H9 (cell line): ENCODE data around the gene HMGXB4. TPM values are rescaled to one million over a fixed set of nuclear protein-coding genes. Genes with fewer than 3 reads are reported as not detected.

ENCODE experiments used
- DNase-seq: peaks from one replicate; pipeline ENCODE4 v3.0.0-alpha.2; 2017
- H2AFZ ChIP-seq: one replicate; pipeline ENCODE4 v1.6.1; 2013; ENCODE audit warnings: mild to moderate bottlenecking, low read length, control low read depth, moderate library complexity
- H2AK5ac ChIP-seq: 2 replicates; pipeline ENCODE4 v1.6.1; 2013; ENCODE audit warnings: low read length, control low read depth, mixed read lengths; ENCODE audit not compliant: insufficient read length
- H2BK120ac ChIP-seq: one replicate; pipeline ENCODE4 v1.6.1; 2013; ENCODE audit warnings: low read depth, mild to moderate bottlenecking, low read length, control low read depth, inconsistent platforms; ENCODE audit not compliant: poor library complexity, severe bottlenecking
- H2BK12ac ChIP-seq: 2 replicates; pipeline ENCODE4 v1.6.1; 2013; ENCODE audit warnings: low read length, control low read depth, mixed read lengths, low read depth; ENCODE audit not compliant: insufficient read length
- H2BK15ac ChIP-seq: 2 replicates; pipeline ENCODE4 v1.6.1; 2013; ENCODE audit warnings: low read depth, low read length, control low read depth
- H2BK20ac ChIP-seq: one replicate; pipeline ENCODE4 v1.6.1; 2013; ENCODE audit warnings: low read depth, mild to moderate bottlenecking, low read length, control low read depth, inconsistent platforms; ENCODE audit not compliant: poor library complexity, severe bottlenecking
- H2BK5ac ChIP-seq: 2 replicates; pipeline ENCODE4 v1.6.1; 2013; ENCODE audit warnings: low read length, control low read depth, mixed read lengths; ENCODE audit not compliant: insufficient read length
- H3K14ac ChIP-seq: 2 replicates; pipeline ENCODE4 v1.6.1; 2013; ENCODE audit warnings: low read length, control low read depth; ENCODE audit not compliant: insufficient read depth
- H3K18ac ChIP-seq: 2 replicates; pipeline ENCODE4 v1.6.1; 2013; ENCODE audit warnings: low read depth, mild to moderate bottlenecking, mixed read lengths, low read length, control low read depth; ENCODE audit not compliant: insufficient read length
- H3K23ac ChIP-seq: 2 replicates; pipeline ENCODE4 v1.6.1; 2013; ENCODE audit warnings: low read length, control low read depth, mixed read lengths, low read depth; ENCODE audit not compliant: insufficient read length
- H3K23me2 ChIP-seq: 2 replicates; pipeline ENCODE4 v1.6.1; 2013; ENCODE audit warnings: low read depth, mild to moderate bottlenecking, mixed read lengths, low read length, control low read depth; ENCODE audit not compliant: insufficient read length, poor library complexity, severe bottlenecking
- H3K27ac ChIP-seq: 2 replicates; pipeline ENCODE4 v1.5.1; 2013; ENCODE audit warnings: low read length, control low read depth, mixed read lengths, low read depth; ENCODE audit not compliant: insufficient read length
- H3K27me3 ChIP-seq: 2 replicates; pipeline ENCODE4 v1.6.1; 2013; ENCODE audit warnings: low read length, control low read depth, inconsistent platforms; ENCODE audit not compliant: insufficient read depth
- H3K4ac ChIP-seq: 2 replicates; pipeline ENCODE4 v1.6.1; 2013; ENCODE audit warnings: low read depth, mild to moderate bottlenecking, control low read depth, inconsistent platforms, low read length, moderate library complexity
- H3K4me1 ChIP-seq: 2 replicates; pipeline ENCODE4 v1.6.1; 2013; ENCODE audit warnings: low read length, control low read depth, inconsistent platforms; ENCODE audit not compliant: insufficient read depth
- H3K4me2 ChIP-seq: 2 replicates; pipeline ENCODE4 v1.6.1; 2013; ENCODE audit warnings: low read length, control low read depth, mixed read lengths; ENCODE audit not compliant: insufficient read length, insufficient read depth
- H3K56ac ChIP-seq: 2 replicates; pipeline ENCODE4 v1.6.1; 2013; ENCODE audit warnings: low read depth, mild to moderate bottlenecking, mixed read lengths, low read length, control low read depth; ENCODE audit not compliant: insufficient read length
- H3K79me1 ChIP-seq: 2 replicates; pipeline ENCODE4 v1.6.1; 2013; ENCODE audit warnings: low read depth, mild to moderate bottlenecking, moderate library complexity, low read length, control low read depth, inconsistent platforms; ENCODE audit not compliant: insufficient read depth, poor library complexity, severe bottlenecking
- H3K79me2 ChIP-seq: 2 replicates; pipeline ENCODE4 v1.6.1; 2013; ENCODE audit warnings: low read length, control low read depth, inconsistent platforms; ENCODE audit not compliant: insufficient read depth
- H3K9ac ChIP-seq: 2 replicates; pipeline ENCODE4 v1.6.1; 2013; ENCODE audit warnings: low read length, control low read depth, mixed read lengths; ENCODE audit not compliant: insufficient read length; ENCODE audit errors: extremely low read depth
- H3K9me3 ChIP-seq: one replicate; pipeline ENCODE4 v1.6.1; 2013; ENCODE audit warnings: low read depth, low read length, inconsistent platforms; ENCODE audit not compliant: control insufficient read depth
- H3T11ph ChIP-seq: one replicate; pipeline ENCODE4 v1.6.1; 2013; ENCODE audit warnings: mild to moderate bottlenecking, low read length, control low read depth, inconsistent platforms
- H4K20me1 ChIP-seq: one replicate; pipeline ENCODE4 v1.6.1; 2013; ENCODE audit not compliant: control insufficient read depth, insufficient read length, insufficient read depth
- H4K5ac ChIP-seq: 2 replicates; pipeline ENCODE4 v1.6.1; 2013; ENCODE audit warnings: low read depth, mild to moderate bottlenecking, mixed read lengths, low read length, control low read depth; ENCODE audit not compliant: insufficient read length
- H4K8ac ChIP-seq: replicated peaks from 2 replicates; pipeline ENCODE4 v1.6.1; 2013; ENCODE audit warnings: low read length, control low read depth, mixed read lengths, low read depth; ENCODE audit not compliant: insufficient read length
- H4K91ac ChIP-seq: 2 replicates; pipeline ENCODE4 v1.6.1; 2013; ENCODE audit warnings: low read depth, mild to moderate bottlenecking, moderate library complexity, mixed read lengths, low read length, control low read depth; ENCODE audit not compliant: insufficient read length
- H3K27ac Mint-ChIP-seq, 3 experiments: 2 replicates in 2 of 3; 3 replicates in 1 of 3; pipeline ENCODE4 v1.8.0; 2020 to 2021; ENCODE audit warnings: mixed read lengths in 3 of 3, mild to moderate bottlenecking in 1 of 3, moderate library complexity in 1 of 3
- H3K27me3 Mint-ChIP-seq: 2 replicates; pipeline ENCODE4 v1.8.0; 2021; ENCODE audit warnings: low read depth, mild to moderate bottlenecking, moderate library complexity, mixed read lengths
- H3K36me3 Mint-ChIP-seq, 3 experiments: 2 replicates in 2 of 3; 3 replicates in 1 of 3; pipeline ENCODE4 v1.8.0; 2020 to 2021; ENCODE audit warnings: low read depth in 3 of 3, mixed read lengths in 3 of 3; ENCODE audit not compliant: insufficient read depth in 1 of 3
- H3K4me1 Mint-ChIP-seq, 2 experiments: 2 replicates each; pipeline ENCODE4 v1.8.0; 2020; ENCODE audit warnings: mixed read lengths in 2 of 2
- H3K4me3 Mint-ChIP-seq, 2 experiments: 2 replicates in 1 of 2; 3 replicates in 1 of 2; pipeline ENCODE4 v1.8.0; 2020 to 2021; ENCODE audit warnings: mild to moderate bottlenecking in 2 of 2, mixed read lengths in 2 of 2, moderate library complexity in 1 of 2
- H3K9me3 Mint-ChIP-seq, 2 experiments: 2 replicates in 1 of 2; 3 replicates in 1 of 2; pipeline ENCODE4 v1.8.0; 2020; ENCODE audit warnings: mild to moderate bottlenecking in 2 of 2, mixed read lengths in 2 of 2, moderate library complexity in 1 of 2
- WGBS: extraction: QIAGEN DNeasy Blood & Tissue Kit; methylation state at CpG from one replicate; pipeline ENCODE4 v1.1.7; 2013; ENCODE audit warnings: missing lambda C conversion rate, low lambda C conversion rate, mixed read lengths; ENCODE audit not compliant: insufficient read length; ENCODE audit errors: extremely low coverage; 5-methylcytosine and 5-hydroxymethylcytosine counted together
- total RNA-seq: library from RNA; stranded (reverse); gene quantifications from 2 replicates; pipeline ENCODE4 v1.2.1, GENCODE V29; 2021
- TF ChIP-seq, protein P1 (sequence below): fragments of 200-600 bp; sonication (generic); conservative IDR thresholded peaks from 3 replicates; pipeline ENCODE4 v1.8.0; 2021; ENCODE audit warnings: antibody characterized with exemption, mild to moderate bottlenecking

Gene HMGXB4
- total RNA-seq, 1 experiment from 2014 or later = 33.5 TPM

DNA sequence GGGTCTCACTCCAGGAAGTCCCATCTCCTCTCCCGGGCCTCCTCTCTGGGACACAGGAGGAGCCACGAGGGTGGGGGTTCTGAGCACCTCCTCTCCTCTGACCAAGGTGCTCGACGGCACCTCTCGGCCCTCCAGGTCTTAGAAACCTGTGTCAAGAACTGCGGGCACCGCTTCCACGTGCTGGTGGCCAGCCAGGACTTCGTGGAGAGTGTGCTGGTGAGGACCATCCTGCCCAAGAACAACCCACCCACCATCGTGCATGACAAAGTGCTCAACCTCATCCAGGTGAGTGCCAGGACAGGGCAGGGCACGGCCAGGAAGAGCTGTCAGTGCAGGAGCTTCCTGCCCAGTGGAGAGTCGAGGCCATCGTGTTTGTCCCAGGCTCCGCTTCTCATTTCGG lies 65.6 kb downstream of the HMGXB4 start:
- H3K14ac ChIP-seq = no peak overlapping the region
- H3K27ac Mint-ChIP-seq = no peak overlapping the region
- no peaks in the 10 kb centered on the region for H4K20me1 ChIP-seq
- DNase-seq = no peak
- TF ChIP-seq, protein P1, sequence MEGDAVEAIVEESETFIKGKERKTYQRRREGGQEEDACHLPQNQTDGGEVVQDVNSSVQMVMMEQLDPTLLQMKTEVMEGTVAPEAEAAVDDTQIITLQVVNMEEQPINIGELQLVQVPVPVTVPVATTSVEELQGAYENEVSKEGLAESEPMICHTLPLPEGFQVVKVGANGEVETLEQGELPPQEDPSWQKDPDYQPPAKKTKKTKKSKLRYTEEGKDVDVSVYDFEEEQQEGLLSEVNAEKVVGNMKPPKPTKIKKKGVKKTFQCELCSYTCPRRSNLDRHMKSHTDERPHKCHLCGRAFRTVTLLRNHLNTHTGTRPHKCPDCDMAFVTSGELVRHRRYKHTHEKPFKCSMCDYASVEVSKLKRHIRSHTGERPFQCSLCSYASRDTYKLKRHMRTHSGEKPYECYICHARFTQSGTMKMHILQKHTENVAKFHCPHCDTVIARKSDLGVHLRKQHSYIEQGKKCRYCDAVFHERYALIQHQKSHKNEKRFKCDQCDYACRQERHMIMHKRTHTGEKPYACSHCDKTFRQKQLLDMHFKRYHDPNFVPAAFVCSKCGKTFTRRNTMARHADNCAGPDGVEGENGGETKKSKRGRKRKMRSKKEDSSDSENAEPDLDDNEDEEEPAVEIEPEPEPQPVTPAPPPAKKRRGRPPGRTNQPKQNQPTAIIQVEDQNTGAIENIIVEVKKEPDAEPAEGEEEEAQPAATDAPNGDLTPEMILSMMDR = no peak
- H3T11ph ChIP-seq = no peak overlapping the region
- no peak overlapping the region for H3K9ac ChIP-seq
- no peaks in the 10 kb centered on the region for H3K23me2 ChIP-seq
- no peak overlapping the region for H3K4me3 Mint-ChIP-seq
- peaks cover 4 to 35% (median 34%) of the 10 kb centered on the region in 3 experiments; a peak in 6 of 7 replicates for H3K36me3 Mint-ChIP-seq
- no peak overlapping the region for H4K8ac ChIP-seq
- H2AFZ ChIP-seq = no peak overlapping the region
- H3K4ac ChIP-seq = no peak overlapping the region
- no peak overlapping the region for H2BK20ac ChIP-seq
- H2BK5ac ChIP-seq = no peak overlapping the region
- no peak overlapping the region for H3K4me2 ChIP-seq
- no peaks in the 10 kb centered on the region for H3K4me1 ChIP-seq
- no peak overlapping the region for H4K5ac ChIP-seq
- H2AK5ac ChIP-seq = no peak overlapping the region
- H3K27ac ChIP-seq = no peak overlapping the region
- no peak overlapping the region for H2BK12ac ChIP-seq
- H3K79me2 ChIP-seq = no peaks in the 10 kb centered on the region
- no CpG with 5 or more reads among the region's 15 CpGs for WGBS
- no peak overlapping the region for H3K56ac ChIP-seq
- no peak overlapping the region for H2BK120ac ChIP-seq
- no peaks in the 10 kb centered on the region for H3K9me3 Mint-ChIP-seq
- no peaks in the 10 kb centered on the region for H3K27me3 Mint-ChIP-seq
- no peaks in the 10 kb centered on the region for H3K79me1 ChIP-seq
- no peak overlapping the region for H2BK15ac ChIP-seq
- no peak overlapping the region for H3K23ac ChIP-seq
- no peak overlapping the region for H3K18ac ChIP-seq
- H3K9me3 ChIP-seq = no peaks in the 10 kb centered on the region
- no peak overlapping the region for H4K91ac ChIP-seq
- no peaks in the 10 kb centered on the region for H3K27me3 ChIP-seq
- no peaks in the 10 kb centered on the region for H3K4me1 Mint-ChIP-seq
